Memory B cell (primary cell): Measurements from ENCODE around the gene FSTL3.
"Not testable (repeated sequence)": the region's sequence is repeated elsewhere in the genome, so short reads cannot be mapped to it uniquely, and the experiment has no call there.

Experiments
- ATAC-seq: fragments of 150-1000 bp; cut with Tn5 transposase; 2 replicates; pipeline ENCODE4 v1.10.0; 2021; ENCODE audit warnings: low read depth, mild to moderate bottlenecking, moderate library complexity
- DNase-seq, 2 donors: peaks; one replicate each; pipeline ENCODE4 v3.0.0; 2022; ENCODE audit warnings: low spot score in 2 of 2
- H3K27ac Mint-ChIP-seq: one replicate; pipeline ENCODE4 v1.8.0; 2022; ENCODE audit warnings: mild to moderate bottlenecking, moderate library complexity, mixed read lengths
- H3K27me3 Mint-ChIP-seq: one replicate; pipeline ENCODE4 v1.8.0; 2022; ENCODE audit warnings: mixed read lengths
- H3K36me3 Mint-ChIP-seq: one replicate; pipeline ENCODE4 v1.8.0; 2022; ENCODE audit warnings: mild to moderate bottlenecking, mixed read lengths
- H3K4me1 Mint-ChIP-seq: one replicate; pipeline ENCODE4 v1.8.0; 2022; ENCODE audit warnings: mixed read lengths
- H3K4me3 Mint-ChIP-seq: one replicate; pipeline ENCODE4 v1.8.0; 2022; ENCODE audit warnings: mild to moderate bottlenecking, moderate library complexity, mixed read lengths
- H3K9me3 Mint-ChIP-seq: one replicate; pipeline ENCODE4 v1.8.0; 2022; ENCODE audit warnings: mixed read lengths

The FSTL3 gene

GRCh38 chr19:676339-677105 lies at the start of gene FSTL3:
Gene FSTL3 (plus strand): TSS chr19:676392. CDS start chr19:676424, 32 bp downstream.
- ATAC-seq = no peak
- Mint-ChIP-seq H3K4me1 (peaks cover 8% of the 10 kb centered on the region), H3K27me3 (peaks cover 12% of the 10 kb centered on the region), H3K27ac (no peak within 1 kb of the TSS), H3K4me3 (no peak within 1 kb of the TSS), H3K9me3 (no peaks in the 10 kb centered on the region), H3K36me3 (peaks cover 3% of the 10 kb centered on the region)
- no peak for DNase-seq

GRCh38 chr19:626566-626965 lies 49.6 kb upstream of the FSTL3 start:
- H3K36me3 Mint-ChIP-seq = peaks cover 22% of the 10 kb centered on the region
- not testable (repeated sequence) for H3K27ac Mint-ChIP-seq

GRCh38 chr19:628168-628567 lies 48.0 kb upstream of the FSTL3 start:
- no peak overlapping the region for H3K27ac Mint-ChIP-seq
- no peak for DNase-seq
- peaks cover 20% of the 10 kb centered on the region for H3K36me3 Mint-ChIP-seq
- H3K27me3 Mint-ChIP-seq = no peaks in the 10 kb centered on the region
- ATAC-seq = no peak
- H3K4me3 Mint-ChIP-seq = no peak overlapping the region
- no peaks in the 10 kb centered on the region for H3K9me3 Mint-ChIP-seq
- H3K4me1 Mint-ChIP-seq = peaks cover 4% of the 10 kb centered on the region

More at GRCh38 chr19:626566-626965, 49.6 kb upstream of the FSTL3 start:
- H3K9me3 Mint-ChIP-seq, H3K27me3 Mint-ChIP-seq, ATAC-seq, DNase-seq, H3K4me1 Mint-ChIP-seq, H3K4me3 Mint-ChIP-seq: not testable (repeated sequence)

- not testable (repeated sequence) for H3K9me3 Mint-ChIP-seq, H3K4me3 Mint-ChIP-seq, H3K4me1 Mint-ChIP-seq, H3K27me3 Mint-ChIP-seq, DNase-seq, H3K27ac Mint-ChIP-seq, ATAC-seq
- peaks cover 20% of the 10 kb centered on the region for H3K36me3 Mint-ChIP-seq
These were observed 46.7 kb upstream of the FSTL3 start for GRCh38 chr19:629515-629914.

DNA sequence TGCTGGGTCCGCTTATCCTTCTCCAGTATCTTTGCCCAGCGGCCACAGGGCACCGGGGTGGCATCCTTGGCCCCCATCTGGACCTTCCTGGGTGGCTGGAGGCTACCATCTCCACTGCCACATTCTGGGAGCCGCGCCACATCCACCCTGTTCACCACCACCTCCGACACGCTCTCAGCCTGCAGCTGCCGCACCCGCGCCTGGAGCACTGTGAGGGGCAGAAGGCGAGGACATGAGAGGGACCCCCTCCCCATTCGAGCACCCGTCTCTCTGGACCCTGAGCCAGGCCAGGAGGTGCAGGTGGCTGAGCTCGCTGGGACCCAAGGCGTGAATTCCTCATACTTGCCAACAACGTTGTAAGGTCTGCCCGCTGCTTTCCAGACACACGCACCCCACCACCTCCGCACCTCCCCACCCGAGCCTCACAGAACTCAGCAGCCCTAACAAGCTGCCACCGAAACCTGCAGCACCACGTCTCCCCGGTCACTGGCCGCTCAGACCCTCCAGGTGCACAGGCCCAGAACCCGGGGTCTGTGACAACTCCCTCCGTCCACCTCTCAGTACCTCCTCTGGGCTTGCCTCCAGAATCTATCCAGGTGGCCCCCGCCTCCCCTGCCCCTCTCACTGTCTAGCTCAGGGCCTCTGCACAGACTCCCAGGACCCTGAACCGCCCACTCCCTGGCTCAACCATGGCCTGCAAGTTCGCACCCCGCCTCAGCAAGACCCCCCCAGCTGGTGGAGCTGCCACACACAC lies 46.1 kb upstream of the FSTL3 start:
- H3K36me3 Mint-ChIP-seq = peaks cover 20% of the 10 kb centered on the region
- H3K4me1 Mint-ChIP-seq = peaks cover 8% of the 10 kb centered on the region
- no peak overlapping the region for H3K4me3 Mint-ChIP-seq
- H3K27me3 Mint-ChIP-seq = no peaks in the 10 kb centered on the region
- DNase-seq (no peak), ATAC-seq (no peak)
- H3K9me3 Mint-ChIP-seq = no peaks in the 10 kb centered on the region
- no peak overlapping the region for H3K27ac Mint-ChIP-seq

- Mint-ChIP-seq H3K4me3 (peak overlapping the region; percentile 96), H3K27ac (peak overlapping the region; percentile 89), H3K9me3 (no peaks in the 10 kb centered on the region), H3K4me1 (peaks cover 14% of the 10 kb centered on the region), H3K27me3 (no peaks in the 10 kb centered on the region), H3K36me3 (peaks cover 15% of the 10 kb centered on the region)
- ATAC-seq (no peak), DNase-seq (no peak)
These were observed 43.6 kb upstream of the FSTL3 start for GRCh38 chr19:632579-633067.

DNA sequence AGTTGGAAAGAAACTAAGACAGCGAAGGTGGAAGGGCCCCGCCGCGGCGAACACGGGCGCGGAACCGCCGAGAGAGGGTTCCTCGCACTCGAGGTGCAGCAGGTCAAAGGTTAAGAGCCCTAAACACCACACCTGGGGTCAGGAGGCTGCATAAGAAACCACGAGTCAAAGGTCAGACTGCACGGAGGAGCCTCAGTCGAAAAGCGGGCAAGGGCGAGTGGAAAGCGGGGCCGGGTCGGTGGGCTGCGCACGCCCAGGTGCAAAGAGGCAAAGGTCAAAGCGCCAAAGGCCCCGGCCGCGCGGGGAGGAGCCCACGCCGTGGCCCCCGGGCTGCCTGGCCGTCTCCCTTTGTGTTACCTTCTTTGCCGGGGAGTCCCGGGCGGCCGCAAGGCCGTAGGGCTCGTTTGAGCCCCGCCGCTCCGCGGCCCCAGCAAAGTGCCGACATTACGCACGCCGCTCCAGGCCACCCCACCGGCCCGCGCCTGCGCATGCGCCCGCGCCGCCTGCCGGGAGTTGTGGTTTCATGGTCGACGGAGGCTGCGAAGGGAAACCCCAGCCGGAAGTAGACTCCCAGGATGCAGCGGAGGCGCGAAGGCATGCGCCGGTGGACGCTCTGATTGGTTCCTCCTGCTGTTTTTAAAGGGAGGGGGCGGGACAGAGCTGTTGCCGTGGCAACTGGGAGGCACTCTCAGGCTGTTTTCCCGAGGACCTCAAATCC lies 43.0 kb upstream of the FSTL3 start, which contains the start of gene POLRMT:
POLRMT (minus strand) TSS at position 470 of the 718 bp plus-strand sequence; CDS start at position 445, 25 bp downstream.
- H3K4me3 Mint-ChIP-seq = peak within 1 kb of the TSS; percentile 96
- DNase-seq (peak; percentile 88 to 93), ATAC-seq (peak; percentile 87)
- peaks cover 15% of the 10 kb centered on the region for H3K36me3 Mint-ChIP-seq
- H3K27ac Mint-ChIP-seq = peak within 1 kb of the TSS; percentile 89
- H3K27me3 Mint-ChIP-seq = no peaks in the 10 kb centered on the region
- H3K9me3 Mint-ChIP-seq = no peaks in the 10 kb centered on the region
- H3K4me1 Mint-ChIP-seq = peaks cover 16% of the 10 kb centered on the region

GRCh38 chr19:633786-634639 lies 42.2 kb upstream of the FSTL3 start:
- Mint-ChIP-seq H3K4me3 (peak overlapping the region; percentile 96), H3K4me1 (peaks cover 16% of the 10 kb centered on the region), H3K27me3 (no peaks in the 10 kb centered on the region), H3K27ac (peak overlapping the region; percentile 89), H3K36me3 (peaks cover 9% of the 10 kb centered on the region), H3K9me3 (no peaks in the 10 kb centered on the region)
- no peak for DNase-seq
- ATAC-seq = no peak

GRCh38 chr19:634975-635652 lies 41.1 kb upstream of the FSTL3 start:
- peaks cover 22% of the 10 kb centered on the region for H3K4me1 Mint-ChIP-seq
- ATAC-seq = no peak
- no peak for DNase-seq
- no peaks in the 10 kb centered on the region for H3K9me3 Mint-ChIP-seq
- H3K27ac Mint-ChIP-seq = no peak overlapping the region
- H3K36me3 Mint-ChIP-seq = peaks cover 5% of the 10 kb centered on the region
- H3K27me3 Mint-ChIP-seq = no peaks in the 10 kb centered on the region
- no peak overlapping the region for H3K4me3 Mint-ChIP-seq

GRCh38 chr19:638906-639252 lies 37.3 kb upstream of the FSTL3 start:
- Mint-ChIP-seq H3K27ac (peak overlapping the region; percentile 93), H3K36me3 (no peaks in the 10 kb centered on the region), H3K27me3 (no peaks in the 10 kb centered on the region)

GRCh38 chr19:639253-640160 lies 36.7 kb upstream of the FSTL3 start, which contains the start of gene FGF22:
Gene FGF22 (plus strand): TSS chr19:639879. CDS start chr19:639926, 47 bp downstream.
- DNase-seq = peak; percentile 83 to 89
- ATAC-seq = peak; percentile 81
- peak within 1 kb of the TSS; percentile 93 for H3K27ac Mint-ChIP-seq
- H3K4me3 Mint-ChIP-seq = peak within 1 kb of the TSS; percentile 89
- no peaks in the 10 kb centered on the region for H3K27me3 Mint-ChIP-seq
- no peaks in the 10 kb centered on the region for H3K36me3 Mint-ChIP-seq
- H3K4me1 Mint-ChIP-seq = peaks cover 22% of the 10 kb centered on the region
- no peaks in the 10 kb centered on the region for H3K9me3 Mint-ChIP-seq

More at GRCh38 chr19:638906-639252, 37.3 kb upstream of the FSTL3 start:
- no peaks in the 10 kb centered on the region for H3K9me3 Mint-ChIP-seq
- DNase-seq (no peak), ATAC-seq (no peak)
- H3K4me1 Mint-ChIP-seq = peaks cover 22% of the 10 kb centered on the region
- H3K4me3 Mint-ChIP-seq = peak overlapping the region; percentile 89

- no peaks in the 10 kb centered on the region for H3K27me3 Mint-ChIP-seq
- H3K9me3 Mint-ChIP-seq = no peaks in the 10 kb centered on the region
- H3K4me3 Mint-ChIP-seq = peak overlapping the region; percentile 49
- ATAC-seq = no peak
- DNase-seq = no peak
- peak overlapping the region; percentile 31 for H3K27ac Mint-ChIP-seq
- no peaks in the 10 kb centered on the region for H3K36me3 Mint-ChIP-seq
- H3K4me1 Mint-ChIP-seq = peaks cover 22% of the 10 kb centered on the region
These were observed 36.0 kb upstream of the FSTL3 start for GRCh38 chr19:640161-640558.
